ENCODE measurements around the gene IFT57.

Gene IFT57

DNA sequence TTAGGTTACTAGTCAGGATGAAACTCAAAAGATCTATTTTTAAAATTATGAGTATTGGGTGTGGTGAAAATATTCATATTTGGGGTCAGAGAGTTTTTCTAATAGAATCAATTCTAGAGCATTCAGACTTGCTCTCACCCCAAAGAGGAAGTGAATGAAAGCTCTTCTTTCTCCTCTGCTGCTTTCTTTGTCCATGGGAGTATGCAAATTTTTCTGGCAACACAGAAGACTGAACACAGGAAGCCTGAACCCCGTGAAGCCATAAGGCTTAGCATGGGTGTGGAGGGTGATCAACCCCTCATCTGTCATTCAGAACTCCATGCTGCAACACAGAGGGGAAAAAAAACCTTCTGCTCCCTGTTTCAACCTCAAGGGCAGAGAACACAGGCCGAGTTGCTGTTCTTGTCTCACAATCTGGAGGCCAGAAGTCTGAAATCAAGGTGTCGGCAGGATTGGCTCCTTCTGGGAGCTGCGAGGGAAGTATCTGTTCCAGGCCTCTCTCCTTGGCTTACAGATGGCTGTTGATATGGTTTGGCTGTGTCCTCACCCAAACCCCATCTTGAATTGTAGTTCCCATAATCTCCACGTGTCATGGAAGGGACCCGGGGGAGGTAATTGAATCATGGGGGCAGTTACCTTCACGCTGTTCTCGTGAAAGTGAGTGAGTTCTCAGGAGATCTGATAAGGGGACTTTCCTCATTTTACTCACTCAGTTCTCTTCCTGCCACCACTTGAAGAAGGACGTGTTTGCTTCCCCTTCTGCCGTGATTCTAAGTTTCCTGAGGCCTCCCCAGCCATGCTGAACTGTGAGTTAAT lies 97.7 kb downstream of the IFT57 start:
- TF ChIP-seq FOXM1 (IDR thresholded peaks at IDR 0.05; ENCODE audit: borderline replicate concordance) (no peak), BHLHE40 (IDR thresholded peaks at IDR 0.05; ENCODE audit: borderline replicate concordance) (no peak), L3MBTL2 (conservative IDR thresholded peaks at IDR 0.05) (no peak), ZNF384 (IDR thresholded peaks at IDR 0.05) (no peak), CTBP1 (IDR thresholded peaks at IDR 0.05; ENCODE audit: borderline replicate concordance) (no peak), FOXK2 (IDR thresholded peaks at IDR 0.05) (no peak), FOXA1 (IDR thresholded peaks at IDR 0.05) (no peak), SP1 (IDR thresholded peaks at IDR 0.05) (no peak), HDGF (IDR thresholded peaks at IDR 0.05; ENCODE audit: borderline replicate concordance) (no peak), TARDBP (IDR thresholded peaks at IDR 0.05) (no peak), LEF1 (IDR thresholded peaks at IDR 0.05; ENCODE audit: borderline replicate concordance) (no peak)
- TF ChIP-seq, protein P1, sequence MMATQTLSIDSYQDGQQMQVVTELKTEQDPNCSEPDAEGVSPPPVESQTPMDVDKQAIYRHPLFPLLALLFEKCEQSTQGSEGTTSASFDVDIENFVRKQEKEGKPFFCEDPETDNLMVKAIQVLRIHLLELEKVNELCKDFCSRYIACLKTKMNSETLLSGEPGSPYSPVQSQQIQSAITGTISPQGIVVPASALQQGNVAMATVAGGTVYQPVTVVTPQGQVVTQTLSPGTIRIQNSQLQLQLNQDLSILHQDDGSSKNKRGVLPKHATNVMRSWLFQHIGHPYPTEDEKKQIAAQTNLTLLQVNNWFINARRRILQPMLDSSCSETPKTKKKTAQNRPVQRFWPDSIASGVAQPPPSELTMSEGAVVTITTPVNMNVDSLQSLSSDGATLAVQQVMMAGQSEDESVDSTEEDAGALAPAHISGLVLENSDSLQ (IDR thresholded peaks at IDR 0.05), result no peak
- ChIA-PET POLR2A (no interaction called here), CTCF (interaction anchor here (2.0 kb wide), 1 partner anchor 28 kb away, joined by 4 read pairs; no protein-coding TSS in a partner anchor)
- DNase-seq (ENCODE audit: extremely low spot score), result no peak

DNA sequence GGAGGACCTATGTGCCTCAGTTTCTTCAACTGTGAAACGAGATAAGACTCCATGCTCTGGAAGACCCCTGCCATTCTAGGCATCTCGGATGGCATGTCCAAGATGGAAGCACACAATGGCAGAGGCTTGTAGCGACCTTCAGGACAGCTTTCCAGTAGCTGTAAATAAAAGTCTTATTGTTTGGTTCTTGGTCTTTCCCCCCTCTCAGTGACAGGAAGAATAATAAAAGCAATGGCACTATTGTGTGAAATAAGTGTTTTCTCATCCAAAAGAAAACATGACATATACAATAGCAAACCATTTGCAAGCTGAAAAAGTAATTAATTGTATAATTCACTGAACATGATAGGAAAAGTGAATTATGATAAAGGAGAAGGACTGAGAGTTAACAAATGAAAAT lies 98.9 kb downstream of the IFT57 start:
- POLR2A ChIA-PET, result no interaction called here
- DNase-seq (ENCODE audit: extremely low spot score), result no peak
- no peak for TF ChIP-seq SUZ12 (IDR thresholded peaks at IDR 0.05)
- TF ChIP-seq, protein P1 (IDR thresholded peaks at IDR 0.05), result no peak
- no peak for TF ChIP-seq ARNT (IDR thresholded peaks at IDR 0.05)
- no peak for TF ChIP-seq FOXA1 (IDR thresholded peaks at IDR 0.05)
- no peak for TF ChIP-seq BHLHE40 (IDR thresholded peaks at IDR 0.05; ENCODE audit: borderline replicate concordance)
- no peak for TF ChIP-seq FOXM1 (IDR thresholded peaks at IDR 0.05; ENCODE audit: borderline replicate concordance)
- TF ChIP-seq SP1 (IDR thresholded peaks at IDR 0.05), result no peak
- no peak for TF ChIP-seq ZNF384 (IDR thresholded peaks at IDR 0.05)
- TF ChIP-seq CTBP1 (IDR thresholded peaks at IDR 0.05; ENCODE audit: borderline replicate concordance), result no peak
- no peak for TF ChIP-seq FOXK2 (IDR thresholded peaks at IDR 0.05)
- no peak for TF ChIP-seq LEF1 (IDR thresholded peaks at IDR 0.05; ENCODE audit: borderline replicate concordance)
- TF ChIP-seq HDGF (IDR thresholded peaks at IDR 0.05; ENCODE audit: borderline replicate concordance), result no peak
- TF ChIP-seq L3MBTL2 (conservative IDR thresholded peaks at IDR 0.05), result no peak
- no peak for TF ChIP-seq NFRKB (IDR thresholded peaks at IDR 0.05)
- TF ChIP-seq TARDBP (IDR thresholded peaks at IDR 0.05), result no peak
- no peak for TF ChIP-seq ELF4 (IDR thresholded peaks at IDR 0.05)
- CTCF ChIA-PET, result interaction anchor here (2.0 kb wide), 1 partner anchor 30 kb away, joined by 4 read pairs; no protein-coding TSS in a partner anchor

DNA sequence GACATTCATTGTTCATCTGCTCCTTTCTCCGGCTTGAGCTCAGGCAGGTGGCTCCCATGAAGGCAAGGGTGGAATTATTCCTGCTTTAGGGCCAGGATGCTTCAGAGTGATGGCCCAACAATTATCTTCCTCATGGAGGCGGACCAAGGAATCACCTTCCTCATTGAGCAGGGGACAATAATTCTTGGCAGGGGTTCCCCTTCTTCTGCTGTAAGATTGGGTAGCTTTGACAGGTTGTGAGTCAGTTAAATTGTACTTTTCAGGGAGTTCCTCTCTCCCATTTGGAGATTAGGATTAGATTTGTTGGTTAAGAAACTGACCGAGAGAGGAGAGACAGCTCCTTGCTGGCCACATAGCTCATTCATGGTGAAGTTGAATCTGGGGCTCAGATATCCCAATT lies 99.9 kb downstream of the IFT57 start:
- CTCF ChIA-PET, result interaction anchor here (2.0 kb wide), 1 partner anchor 31 kb away, joined by 4 read pairs; no protein-coding TSS in a partner anchor
- TF ChIP-seq BHLHE40 (IDR thresholded peaks at IDR 0.05; ENCODE audit: borderline replicate concordance), result no peak
- no peak for TF ChIP-seq SUZ12 (IDR thresholded peaks at IDR 0.05)
- TF ChIP-seq L3MBTL2 (conservative IDR thresholded peaks at IDR 0.05), result no peak
- TF ChIP-seq HDGF (IDR thresholded peaks at IDR 0.05; ENCODE audit: borderline replicate concordance), result no peak
- no peak for TF ChIP-seq ARNT (IDR thresholded peaks at IDR 0.05)
- TF ChIP-seq LEF1 (IDR thresholded peaks at IDR 0.05; ENCODE audit: borderline replicate concordance), result no peak
- no peak for TF ChIP-seq CTBP1 (IDR thresholded peaks at IDR 0.05; ENCODE audit: borderline replicate concordance)
- TF ChIP-seq NFRKB (IDR thresholded peaks at IDR 0.05), result no peak
- no peak for TF ChIP-seq ELF4 (IDR thresholded peaks at IDR 0.05)
- TF ChIP-seq FOXM1 (IDR thresholded peaks at IDR 0.05; ENCODE audit: borderline replicate concordance), result no peak
- TF ChIP-seq TARDBP (IDR thresholded peaks at IDR 0.05), result no peak
- no peak for TF ChIP-seq SP1 (IDR thresholded peaks at IDR 0.05)
- TF ChIP-seq, protein P1 (IDR thresholded peaks at IDR 0.05), result no peak
- TF ChIP-seq FOXK2 (IDR thresholded peaks at IDR 0.05), result no peak
- TF ChIP-seq FOXA1 (IDR thresholded peaks at IDR 0.05), result no peak

DNA sequence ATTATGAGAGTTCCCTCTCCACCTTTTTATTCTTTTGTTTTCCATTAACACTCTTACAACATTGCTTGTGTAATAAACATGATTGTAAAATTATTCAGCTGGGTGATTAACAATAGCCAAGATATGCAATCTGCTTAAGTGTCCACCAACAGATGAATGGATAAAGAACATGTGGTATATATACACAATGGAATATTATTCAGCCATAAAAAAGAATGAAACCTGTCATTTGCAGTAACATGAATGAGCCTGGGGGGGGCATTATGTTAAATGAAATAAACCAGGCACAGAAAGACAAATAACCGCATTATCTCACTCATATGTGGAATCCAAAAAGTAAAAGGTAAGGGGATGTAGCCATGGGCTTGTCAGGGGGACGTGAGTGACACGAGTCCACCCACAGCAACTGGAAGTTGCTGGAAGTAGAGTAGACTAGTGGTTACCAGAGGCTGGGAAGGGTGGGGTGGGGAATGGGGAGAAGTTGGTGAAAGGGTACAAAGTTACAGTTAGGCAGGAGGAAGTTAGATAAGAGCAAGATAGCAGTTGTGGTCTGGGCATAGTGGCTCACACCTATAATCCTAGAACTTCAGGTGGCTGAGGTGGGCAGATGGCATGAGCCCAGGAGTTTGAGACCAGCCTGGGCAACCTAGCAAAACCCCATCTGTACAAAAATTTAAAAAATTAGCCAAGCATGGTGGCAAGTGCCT lies 102.7 kb downstream of the IFT57 start:
- DNase-seq (ENCODE audit: extremely low spot score), result no peak
- no peak for TF ChIP-seq FOXM1 (IDR thresholded peaks at IDR 0.05; ENCODE audit: borderline replicate concordance)
- TF ChIP-seq SUZ12 (IDR thresholded peaks at IDR 0.05), result no peak
- TF ChIP-seq FOXK2 (IDR thresholded peaks at IDR 0.05), result no peak
- TF ChIP-seq ZNF384 (IDR thresholded peaks at IDR 0.05), result no peak
- no peak for TF ChIP-seq HDGF (IDR thresholded peaks at IDR 0.05; ENCODE audit: borderline replicate concordance)
- TF ChIP-seq ARNT (IDR thresholded peaks at IDR 0.05), result no peak
- no peak for TF ChIP-seq L3MBTL2 (conservative IDR thresholded peaks at IDR 0.05)
- TF ChIP-seq ELF4 (IDR thresholded peaks at IDR 0.05), result no peak
- TF ChIP-seq TARDBP (IDR thresholded peaks at IDR 0.05), result no peak
- TF ChIP-seq, protein P1 (IDR thresholded peaks at IDR 0.05), result no peak
- TF ChIP-seq SP1 (IDR thresholded peaks at IDR 0.05), result no peak
- ChIA-PET CTCF (no interaction called here), POLR2A (no interaction called here)

More for the DNA sequence above, 99.9 kb downstream of the IFT57 start:
- no peak for DNase-seq (ENCODE audit: extremely low spot score)
- POLR2A ChIA-PET, result no interaction called here

Measured in HEK293T (cell line).